IMR-90 (cell line): ENCODE measurements around the gene MROH2A. TPM values are rescaled to one million over a fixed set of nuclear protein-coding genes. Genes with fewer than 3 reads are reported as not detected.
A peak's percentile ranks its signal among the peaks of the same experiment; 100 is the strongest.

Source experiments
- ATAC-seq: fragments of 200-7000 bp; cut with Tn5 transposase; 2 replicates; pipeline ENCODE4 v1.9.1; 2020; ENCODE audit warnings: low read depth, mild to moderate bottlenecking, moderate library complexity
- BruUV-seq: library from RNA; stranded (reverse); fragments of 400-500 nt; replicated peaks from 2 replicates; lab custom pipeline; 2021; lab: Mats Ljungman, UMichigan
- CTCF ChIA-PET: fragments of 300-600 bp; formaldehyde crosslinking; extraction: SDS; loops from one replicate; lab custom pipeline; 2021; ENCODE audit warnings: antibody characterized with exemption; lab: Yijun Ruan, JAX
- POLR2A ChIA-PET: fragments of 300-600 bp; sonication (Branson Sonifier 250); formaldehyde crosslinking; loops from one replicate; lab custom pipeline; 2022; ENCODE audit warnings: antibody characterized with exemption; ENCODE audit not compliant: unreplicated experiment; lab: Charles Lee
- DNase-seq: peaks from one replicate; pipeline ENCODE4 v3.0.0; 2013
- H2AFZ ChIP-seq: replicated peaks from 2 replicates; pipeline ENCODE3; 2013; ENCODE audit warnings: low read length, mild to moderate bottlenecking; ENCODE audit not compliant: poor library complexity
- H2AK5ac ChIP-seq: 2 replicates; pipeline ENCODE4 v1.6.1; 2013; ENCODE audit warnings: low read depth, low read length, inconsistent platforms
- H2AK9ac ChIP-seq: replicated peaks from 2 replicates; pipeline ENCODE3; 2013; ENCODE audit warnings: mild to moderate bottlenecking, low read depth, low read length, moderate library complexity; ENCODE audit not compliant: poor library complexity
- H2BK120ac ChIP-seq: 2 replicates; pipeline ENCODE4 v1.6.1; 2013; ENCODE audit warnings: low read depth, low read length, inconsistent platforms
- H2BK15ac ChIP-seq: 3 replicates; pipeline ENCODE4 v1.6.1; 2013; ENCODE audit warnings: low read depth, low read length, inconsistent platforms
- H2BK20ac ChIP-seq: 2 replicates; pipeline ENCODE4 v1.6.1; 2013; ENCODE audit warnings: low read depth, mild to moderate bottlenecking, inconsistent platforms, low read length, moderate library complexity
- H2BK5ac ChIP-seq: 2 replicates; pipeline ENCODE4 v1.6.1; 2013; ENCODE audit warnings: mild to moderate bottlenecking, low read depth, low read length, inconsistent platforms; ENCODE audit not compliant: poor library complexity, severe bottlenecking
- H3K14ac ChIP-seq: replicated peaks from 2 replicates; pipeline ENCODE4 v1.6.1; 2013; ENCODE audit warnings: low read depth, low read length, inconsistent platforms
- H3K18ac ChIP-seq: 2 replicates; pipeline ENCODE4 v1.6.1; 2013; ENCODE audit warnings: low read depth, low read length, control low read depth
- H3K23ac ChIP-seq: 2 replicates; pipeline ENCODE4 v1.6.1; 2013; ENCODE audit warnings: low read depth, low read length, inconsistent platforms
- H3K27ac ChIP-seq: 2 replicates; pipeline ENCODE4 v1.5.1; 2013; ENCODE audit warnings: mild to moderate bottlenecking, control low read depth, low read length; ENCODE audit not compliant: insufficient read depth
- H3K27me3 ChIP-seq: 2 replicates; pipeline ENCODE4 v1.6.1; 2013; ENCODE audit warnings: low read length; ENCODE audit not compliant: control insufficient read depth, insufficient read depth
- H3K36me3 ChIP-seq: 2 replicates; pipeline ENCODE4 v1.6.1; 2013; ENCODE audit warnings: low read length, mixed read lengths; ENCODE audit not compliant: control insufficient read depth, insufficient read depth
- H3K4ac ChIP-seq: 2 replicates; pipeline ENCODE4 v1.6.1; 2013; ENCODE audit warnings: low read depth, low read length, inconsistent platforms
- H3K4me1 ChIP-seq: 2 replicates; pipeline ENCODE4 v1.6.1; 2013; ENCODE audit warnings: low read length, mixed read lengths; ENCODE audit not compliant: control insufficient read depth, insufficient read depth
- H3K4me2 ChIP-seq: 2 replicates; pipeline ENCODE4 v1.6.1; 2013; ENCODE audit warnings: low read depth, mild to moderate bottlenecking, control low read depth, low read length, moderate library complexity
- H3K4me3 ChIP-seq: 2 replicates; pipeline ENCODE4 v1.5.1; 2013; ENCODE audit warnings: low read depth, mild to moderate bottlenecking, control low read depth, low read length, moderate library complexity; ENCODE audit not compliant: insufficient read depth
- H3K56ac ChIP-seq: 2 replicates; pipeline ENCODE4 v1.6.1; 2013; ENCODE audit warnings: low read length, inconsistent platforms; ENCODE audit not compliant: insufficient read depth; ENCODE audit errors: extremely low read depth
- H3K79me1 ChIP-seq, 2 experiments: 2 replicates each; pipeline ENCODE4 v1.6.1; 2013; ENCODE audit warnings: low read length in 2 of 2, inconsistent platforms in 1 of 2, low read depth in 1 of 2
- H3K9ac ChIP-seq: 2 replicates; pipeline ENCODE4 v1.6.1; 2013; ENCODE audit warnings: low read depth, low read length, control low read depth
- H3K9me1 ChIP-seq: 2 replicates; pipeline ENCODE4 v1.6.1; 2013; ENCODE audit warnings: low read length, inconsistent platforms; ENCODE audit not compliant: insufficient read depth
- H3K9me3 ChIP-seq: 2 replicates; pipeline ENCODE4 v1.6.1; 2013; ENCODE audit warnings: low read length; ENCODE audit not compliant: control insufficient read depth, insufficient read depth
- H4K20me1 ChIP-seq: 2 replicates; pipeline ENCODE4 v1.6.1; 2013; ENCODE audit warnings: low read length, inconsistent platforms; ENCODE audit not compliant: insufficient read depth
- H4K5ac ChIP-seq: 2 replicates; pipeline ENCODE4 v1.6.1; 2013; ENCODE audit warnings: mild to moderate bottlenecking, low read depth, low read length, control low read depth
- H4K8ac ChIP-seq, 2 experiments: 2 replicates each; pipeline ENCODE4 v1.6.1; 2013; ENCODE audit warnings: low read depth in 2 of 2, low read length in 2 of 2, control low read depth in 1 of 2, inconsistent platforms in 1 of 2
- H4K91ac ChIP-seq: 2 replicates; pipeline ENCODE4 v1.6.1; 2013; ENCODE audit warnings: low read depth, low read length, inconsistent platforms; ENCODE audit not compliant: insufficient read depth
- BHLHE40 ChIP-seq: fragments of 150-350 bp; IDR thresholded peaks from 2 replicates; pipeline ENCODE4 v1.6.1; 2016; ENCODE audit warnings: mild to moderate bottlenecking, low read depth, low read length
- CHD1 ChIP-seq: IDR thresholded peaks from 2 replicates; pipeline ENCODE4 v1.6.1; 2012; ENCODE audit warnings: low read depth, low read length, improper control_type of control experiment
- CTCF ChIP-seq: conservative IDR thresholded peaks from 2 replicates; pipeline ENCODE4 v1.5.1; 2012; ENCODE audit warnings: mild to moderate bottlenecking, low read depth, low read length, improper control_type of control experiment
- ELK1 ChIP-seq: fragments of 150-350 bp; IDR thresholded peaks from 2 replicates; pipeline ENCODE4 v1.6.1; 2016; ENCODE audit warnings: low read depth, mild to moderate bottlenecking, low read length, moderate library complexity, borderline replicate concordance
- FOS ChIP-seq: fragments of 150-350 bp; IDR thresholded peaks from 2 replicates; pipeline ENCODE4 v1.6.1; 2016; ENCODE audit warnings: low read depth, low read length
- MAFK ChIP-seq: IDR thresholded peaks from 2 replicates; pipeline ENCODE4 v1.6.1; 2012; ENCODE audit warnings: low read depth, low read length, improper control_type of control experiment
- MAZ ChIP-seq: IDR thresholded peaks from 2 replicates; pipeline ENCODE4 v1.6.1; 2012; ENCODE audit warnings: low read depth, mild to moderate bottlenecking, low read length, improper control_type of control experiment, moderate library complexity, borderline replicate concordance
- MXI1 ChIP-seq: IDR thresholded peaks from 2 replicates; pipeline ENCODE4 v1.6.1; 2012; ENCODE audit warnings: low read depth, mild to moderate bottlenecking, low read length, moderate library complexity, borderline replicate concordance
- NFE2L2 ChIP-seq: fragments of 150-350 bp; IDR thresholded peaks from 2 replicates; pipeline ENCODE4 v1.6.1; 2016; ENCODE audit warnings: low read depth, mild to moderate bottlenecking, low read length
- RCOR1 ChIP-seq: IDR thresholded peaks from 2 replicates; pipeline ENCODE4 v1.6.1; 2012; ENCODE audit warnings: mild to moderate bottlenecking, low read length, improper control_type of control experiment; ENCODE audit not compliant: insufficient replicate concordance
- SMC3 ChIP-seq: fragments of 150-350 bp; IDR thresholded peaks from 2 replicates; pipeline ENCODE4 v1.6.1; 2016; ENCODE audit warnings: low read depth, mild to moderate bottlenecking, antibody characterized with exemption, low read length, moderate library complexity
- USF2 ChIP-seq: fragments of 150-350 bp; IDR thresholded peaks from 2 replicates; pipeline ENCODE4 v1.6.1; 2017; ENCODE audit warnings: mild to moderate bottlenecking, antibody characterized with exemption, low read length, low read depth
- WGBS, 2 experiments: methylation state at CpG; one replicate each; pipeline versions ENCODE4 v1.1.5 to v1.1.7; 2013; ENCODE audit warnings: missing lambda C conversion rate in 2 of 2; ENCODE audit not compliant: insufficient read length in 1 of 2; ENCODE audit errors: extremely low coverage in 2 of 2; 5-methylcytosine and 5-hydroxymethylcytosine counted together
- dilution Hi-C: fragments of 300-500 bp; cut with HindIII; formaldehyde crosslinking; loops from one replicate; pipeline ENCODE4 v1.14.3; 2018; ENCODE audit warnings: low sequenced_read_pairs; ENCODE audit not compliant: unreplicated experiment
- in situ Hi-C: fragments of 300-500 bp; cut with MboI; formaldehyde crosslinking; loops from 3 replicates; pipeline ENCODE4 v1.14.3; 2019; ENCODE audit warnings: low sequenced_read_pairs, inconsistent platforms, mixed read lengths
- intact Hi-C: fragments of 100-400 bp; cut with micrococcal nuclease; formaldehyde crosslinking; loops from 2 replicates; pipeline ENCODE4 v1.10.0; 2022
- polyA plus RNA-seq, 3 experiments: library from polyadenylated mRNA; depleted of rRNA; stranded (reverse); fragments of >200 nt; gene quantifications; 2 replicates each; pipeline ENCODE4 v1.2.3, GENCODE V29; 2012; ENCODE audit warnings: low replicate concordance in 1 of 3
- total RNA-seq: library from RNA; depleted of rRNA; stranded (reverse); fragments of >200 nt; gene quantifications from 2 replicates; pipeline ENCODE4 v1.2.3, GENCODE V29; 2012

The MROH2A gene
- total and polyA plus RNA-seq, 2 of the 4 experiments (the other 2 are of a cell fraction), result not detected

- Histone ChIP-seq H2BK15ac (no peak overlapping the region), H3K9ac (no peak overlapping the region), H3K79me1 (no peaks in the 10 kb centered on the region), H2BK20ac (no peak overlapping the region), H3K4me1 (no peaks in the 10 kb centered on the region), H2AFZ (peak overlapping the region; percentile 14), H3K36me3 (no peaks in the 10 kb centered on the region), H3K14ac (no peak overlapping the region), H3K27ac (no peak overlapping the region), H2BK5ac (no peak overlapping the region), H3K56ac (no peak overlapping the region), H3K4me2 (no peak overlapping the region), H2BK120ac (no peak overlapping the region), H3K18ac (no peak overlapping the region), H3K27me3 (peaks cover 10% of the 10 kb centered on the region), H3K9me1 (no peaks in the 10 kb centered on the region), H2AK5ac (no peak overlapping the region), H4K91ac (no peak overlapping the region), H3K4ac (no peak overlapping the region), H2AK9ac (no peak overlapping the region), H4K5ac (no peak overlapping the region), H3K4me3 (no peak overlapping the region), H3K9me3 (no peaks in the 10 kb centered on the region), H4K8ac (no peak overlapping the region), H4K20me1 (no peaks in the 10 kb centered on the region), H3K23ac (no peak overlapping the region)
- WGBS, 2 experiments, result 80% methylated on average over 7 of the region's 21 CpGs; no CpG with 5 or more reads in 1 of the 2 experiments
- ATAC-seq (no peak), DNase-seq (no peak)
- BruUV-seq, result no TSS peak
- in situ Hi-C loops (no loop called here), dilution Hi-C loops (no loop called here), intact Hi-C loops (no loop called here)
- ChIA-PET CTCF (no interaction called here), POLR2A (no interaction called here)
- TF ChIP-seq MXI1, result no peak
- TF ChIP-seq SMC3, result no peak
- TF ChIP-seq RCOR1, result no peak
- no peak for TF ChIP-seq CHD1
- TF ChIP-seq CTCF, result no peak
- no peak for TF ChIP-seq ELK1
- no peak for TF ChIP-seq USF2
- TF ChIP-seq FOS, result no peak
- TF ChIP-seq MAFK, result no peak
- TF ChIP-seq NFE2L2, result no peak
- no peak for TF ChIP-seq BHLHE40
- TF ChIP-seq MAZ, result no peak
Measured at GRCh38 chr2:233822101-233822771, 44.1 kb downstream of the MROH2A start.
